ENCODE measurements around the gene EIF5. TPM values are rescaled to one million over a fixed set of nuclear protein-coding genes. Genes with fewer than 3 reads are reported as not detected.

The EIF5 gene
- total RNA-seq, 1 donor, result 197 TPM

GRCh38 chr14:103311171-103311997 is 22.7 kb upstream of the EIF5 start:
- peaks cover 13% of the 10 kb centered on the region for H3K27me3 ChIP-seq (ENCODE audit: insufficient read depth, low read length)
- no peak overlapping the region for H3K4me2 ChIP-seq (ENCODE audit: insufficient read depth, low read length)
- H3K36me3 ChIP-seq (ENCODE audit: insufficient read depth, low read length), result no peaks in the 10 kb centered on the region
- H2AFZ ChIP-seq (ENCODE audit: low read length), result no peak overlapping the region
- no peaks in the 10 kb centered on the region for H4K20me1 ChIP-seq (ENCODE audit: insufficient read depth, low read length)
- no peak for DNase-seq (ENCODE audit: insufficient read length, low spot score, missing footprints)
- no peak overlapping the region for H3K27ac ChIP-seq (ENCODE audit: low read depth, low read length)
- H3K4me3 ChIP-seq (ENCODE audit: insufficient read depth, low read length), result no peak overlapping the region
- H3K4me1 ChIP-seq (ENCODE audit: insufficient read depth, low read length), result peaks cover 5% of the 10 kb centered on the region
- no peaks in the 10 kb centered on the region for H3K79me2 ChIP-seq (ENCODE audit: insufficient read depth, low read length)
- no peaks in the 10 kb centered on the region for H3K9me3 ChIP-seq (ENCODE audit: low read depth, low read length)
- no peak for TF ChIP-seq CTCF (IDR thresholded peaks at IDR 0.05; ENCODE audit: extremely low read depth, low read depth, low read length)

- H3K4me2 ChIP-seq (ENCODE audit: insufficient read depth, low read length), result no peak overlapping the region
- no peak overlapping the region for H3K27ac ChIP-seq (ENCODE audit: low read depth, low read length)
- no peaks in the 10 kb centered on the region for H3K36me3 ChIP-seq (ENCODE audit: insufficient read depth, low read length)
- no peak for TF ChIP-seq CTCF (IDR thresholded peaks at IDR 0.05; ENCODE audit: extremely low read depth, low read depth, low read length)
- peaks cover 13% of the 10 kb centered on the region for H3K27me3 ChIP-seq (ENCODE audit: insufficient read depth, low read length)
- H2AFZ ChIP-seq (ENCODE audit: low read length), result no peak overlapping the region
- no peaks in the 10 kb centered on the region for H4K20me1 ChIP-seq (ENCODE audit: insufficient read depth, low read length)
- peaks cover 5% of the 10 kb centered on the region for H3K4me1 ChIP-seq (ENCODE audit: insufficient read depth, low read length)
- H3K79me2 ChIP-seq (ENCODE audit: insufficient read depth, low read length), result no peaks in the 10 kb centered on the region
- no peak overlapping the region for H3K4me3 ChIP-seq (ENCODE audit: insufficient read depth, low read length)
- no peak for DNase-seq (ENCODE audit: insufficient read length, low spot score, missing footprints)
- no peaks in the 10 kb centered on the region for H3K9me3 ChIP-seq (ENCODE audit: low read depth, low read length)
Measured at GRCh38 chr14:103312006-103312635, 21.9 kb upstream of the EIF5 start.

- peaks cover 5% of the 10 kb centered on the region for H3K4me1 ChIP-seq (ENCODE audit: insufficient read depth, low read length)
- H2AFZ ChIP-seq (ENCODE audit: low read length), result no peak overlapping the region
- H3K9me3 ChIP-seq (ENCODE audit: low read depth, low read length), result no peaks in the 10 kb centered on the region
- H3K79me2 ChIP-seq (ENCODE audit: insufficient read depth, low read length), result no peaks in the 10 kb centered on the region
- no peaks in the 10 kb centered on the region for H4K20me1 ChIP-seq (ENCODE audit: insufficient read depth, low read length)
- H3K4me2 ChIP-seq (ENCODE audit: insufficient read depth, low read length), result no peak overlapping the region
- H3K36me3 ChIP-seq (ENCODE audit: insufficient read depth, low read length), result no peaks in the 10 kb centered on the region
- no peak overlapping the region for H3K27ac ChIP-seq (ENCODE audit: low read depth, low read length)
- DNase-seq (ENCODE audit: insufficient read length, low spot score, missing footprints), result no peak
- peaks cover 7% of the 10 kb centered on the region for H3K27me3 ChIP-seq (ENCODE audit: insufficient read depth, low read length)
- no peak for TF ChIP-seq CTCF (IDR thresholded peaks at IDR 0.05; ENCODE audit: extremely low read depth, low read depth, low read length)
- H3K4me3 ChIP-seq (ENCODE audit: insufficient read depth, low read length), result no peak overlapping the region
Measured at GRCh38 chr14:103313704-103314103, 20.3 kb upstream of the EIF5 start.

Data from osteoblast (primary cell).